HG03342 (cell line): Measurements from ENCODE around the gene PCBP3.
A peak's percentile ranks its signal among the peaks of the same experiment; 100 is the strongest.
"Not testable (repeated sequence)": the region's sequence is repeated elsewhere in the genome, so short reads cannot be mapped to it uniquely, and the experiment has no call there.

Experiments used
- ATAC-seq: cut with Tn5 transposase; IDR thresholded peaks from one replicate; pipeline ENCODE4 v1.9.1; 2021; ENCODE audit warnings: mild to moderate bottlenecking, moderate library complexity; ENCODE audit not compliant: unreplicated experiment

The PCBP3 gene

DNA sequence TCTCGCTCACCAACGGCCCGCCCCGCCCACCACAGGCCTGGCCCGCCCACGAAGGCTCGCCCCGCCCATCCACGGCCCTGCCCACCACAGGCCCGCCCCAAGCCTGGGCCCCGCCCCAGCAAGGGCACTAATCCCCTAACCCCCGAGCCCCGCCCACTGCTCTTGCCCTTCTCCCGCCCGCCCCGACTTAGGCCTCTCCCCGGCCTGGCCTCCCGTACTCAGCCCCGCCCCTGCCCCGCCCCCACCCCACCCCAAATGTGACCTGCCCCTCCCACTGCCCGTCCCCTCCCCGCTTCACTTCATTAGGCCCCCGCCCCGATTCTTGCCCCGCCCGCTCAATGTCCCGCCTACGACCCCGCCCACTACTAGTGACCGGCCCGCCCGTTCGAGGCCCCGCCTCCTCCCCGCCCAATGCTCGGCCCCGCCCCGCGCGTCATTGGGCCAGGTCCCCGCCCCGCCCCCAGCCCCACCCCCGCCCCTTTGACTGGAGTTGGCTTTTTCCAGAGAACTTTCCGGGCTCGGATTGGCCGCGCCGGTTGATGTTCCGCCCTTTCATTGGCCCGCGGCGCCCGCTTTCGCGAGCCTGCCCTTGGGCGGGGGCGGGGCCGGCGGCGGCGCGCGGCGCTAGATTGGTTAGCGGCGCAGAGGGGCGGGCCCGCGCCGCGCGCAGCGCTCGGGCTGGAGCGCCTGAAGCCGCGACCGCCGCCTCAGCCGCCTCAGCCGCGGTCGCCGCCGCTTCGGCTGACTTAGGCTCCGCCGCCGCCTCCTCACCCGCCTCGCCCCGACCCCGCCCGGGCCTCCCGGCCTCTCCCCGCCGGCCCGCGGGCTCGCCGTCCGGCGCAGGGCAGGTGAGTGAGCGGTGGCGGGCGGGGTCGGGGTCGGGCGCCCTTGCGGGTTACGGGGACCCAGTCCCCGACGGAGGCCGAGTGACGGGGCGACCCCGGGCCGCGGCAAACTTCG lies at the start of gene PCBP3:
Gene PCBP3 (plus strand): TSS at position 705 of the 960 bp plus-strand sequence. CDS start 206,361 bp downstream, outside the sequence.
- peak; percentile 58 for ATAC-seq

DNA sequence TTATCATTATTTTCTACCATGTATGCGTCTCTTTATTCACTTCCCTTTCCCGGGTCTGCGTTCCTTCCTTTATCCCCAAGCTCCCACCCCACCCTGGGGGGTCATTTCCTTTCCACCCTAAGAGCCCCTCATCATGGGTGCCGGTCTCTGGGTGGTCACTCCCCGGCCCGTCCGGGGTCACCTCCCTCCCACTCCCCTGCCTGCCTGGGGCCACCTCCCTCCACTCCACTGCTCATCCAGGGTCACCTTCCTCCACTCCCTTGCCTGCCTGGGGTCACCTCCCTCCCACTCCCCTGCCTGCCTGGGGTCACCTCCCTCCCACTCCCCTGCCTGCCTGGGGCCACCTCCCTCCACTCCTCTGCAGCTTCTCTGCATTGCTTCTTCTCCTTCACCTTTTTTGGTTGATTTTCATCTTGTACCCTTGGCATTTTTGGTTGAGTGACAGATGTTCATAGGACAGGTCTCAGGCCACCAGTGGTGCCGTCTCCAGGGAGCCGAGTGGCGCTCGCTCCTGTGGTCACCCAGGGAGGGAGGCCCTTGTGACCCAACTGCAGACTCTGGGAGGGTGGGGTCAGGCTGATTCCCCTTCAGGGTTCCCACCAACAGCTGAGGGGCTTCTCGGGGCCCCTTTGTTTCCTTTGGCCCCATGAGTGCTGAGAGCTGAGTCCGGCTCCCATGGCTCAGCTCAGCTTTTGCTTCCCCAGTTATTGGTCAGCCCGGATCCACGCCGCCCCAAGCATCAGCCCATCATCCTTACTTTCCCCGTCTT lies 48.6 kb upstream of the PCBP3 start:
- ATAC-seq, result no peak

DNA sequence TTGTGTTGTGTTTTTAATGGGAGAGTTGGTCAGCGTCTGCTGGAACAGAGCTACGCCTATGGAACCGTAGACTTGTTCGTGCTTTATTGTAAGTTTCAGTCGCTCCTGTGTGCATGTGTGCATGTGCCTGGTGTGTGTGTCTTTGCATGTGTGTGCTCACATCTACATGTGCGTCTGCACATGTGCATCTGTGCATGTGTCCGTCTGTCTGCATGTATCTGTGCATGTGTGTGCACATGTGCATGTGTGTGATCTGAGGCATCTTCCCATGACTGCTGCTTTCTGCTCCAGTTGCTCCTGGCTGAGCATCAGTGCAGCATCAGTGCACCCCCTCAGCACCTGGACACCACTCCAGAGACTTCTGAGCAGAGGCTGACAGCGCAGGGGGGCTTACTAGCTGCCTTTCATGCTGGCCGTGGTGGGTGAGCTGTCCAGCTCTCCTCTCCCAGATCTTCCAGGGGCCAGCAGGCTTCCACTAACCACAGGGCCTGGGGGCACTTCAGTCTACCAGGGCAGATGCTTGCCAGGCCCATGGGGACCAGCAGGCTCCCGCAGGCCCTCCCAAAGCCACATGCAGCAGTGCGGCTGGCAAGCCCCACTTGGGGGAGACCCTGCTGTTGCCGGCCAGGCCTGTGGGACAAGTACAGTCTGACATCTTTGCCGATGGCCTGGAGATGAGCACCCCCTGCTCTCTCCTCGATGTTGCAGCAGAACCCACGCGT lies 47.8 kb upstream of the PCBP3 start:
- ATAC-seq, result no peak

DNA sequence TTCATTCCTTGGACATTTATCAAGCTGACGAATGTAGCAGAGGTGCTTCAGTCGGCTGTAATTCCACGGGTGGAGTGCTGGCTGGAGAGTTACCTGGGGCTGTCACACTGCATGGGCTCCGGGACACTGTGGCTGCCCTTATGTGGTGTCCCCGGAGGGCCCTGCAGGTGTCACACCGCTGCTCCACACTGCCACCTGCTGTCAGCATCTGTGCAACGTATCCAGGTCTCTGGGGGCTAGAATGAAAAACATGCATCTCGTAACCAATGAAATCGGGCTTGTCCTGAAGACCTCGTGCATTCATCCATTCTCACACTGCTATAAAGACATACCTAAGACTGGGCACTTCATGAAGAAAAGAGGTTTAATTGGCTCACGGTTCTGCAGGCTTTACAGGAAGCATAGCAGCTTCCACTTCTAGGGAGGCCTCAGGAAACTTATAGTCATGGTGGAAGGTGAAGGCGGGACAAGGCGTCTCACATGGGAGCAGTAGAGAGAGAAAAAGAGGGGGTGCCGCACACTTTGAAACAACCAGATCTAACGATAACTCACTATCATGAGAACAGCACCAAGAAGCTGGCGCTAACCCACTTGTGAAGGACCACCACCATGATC lies 46.7 kb upstream of the PCBP3 start:
- no peak for ATAC-seq

DNA sequence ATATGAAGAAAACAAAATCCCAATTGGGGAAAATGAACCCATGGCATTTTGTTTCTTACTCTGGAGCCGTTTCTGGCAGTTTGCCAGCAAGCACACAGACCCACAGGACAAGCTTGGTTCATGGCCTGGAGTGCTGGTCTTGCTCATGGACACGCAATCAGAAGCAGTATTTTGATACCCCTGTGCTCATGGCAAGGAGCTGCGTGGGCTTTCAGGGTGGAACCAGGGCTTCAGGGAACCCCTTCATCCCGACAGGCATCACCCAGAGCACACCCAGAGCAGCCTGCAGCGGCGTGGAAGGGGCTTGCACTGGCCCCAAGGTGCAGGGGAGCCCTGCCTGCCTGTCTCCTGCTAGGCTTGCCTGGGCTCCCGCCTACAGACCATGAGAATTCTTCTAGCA lies 45.4 kb upstream of the PCBP3 start:
- no peak for ATAC-seq

DNA sequence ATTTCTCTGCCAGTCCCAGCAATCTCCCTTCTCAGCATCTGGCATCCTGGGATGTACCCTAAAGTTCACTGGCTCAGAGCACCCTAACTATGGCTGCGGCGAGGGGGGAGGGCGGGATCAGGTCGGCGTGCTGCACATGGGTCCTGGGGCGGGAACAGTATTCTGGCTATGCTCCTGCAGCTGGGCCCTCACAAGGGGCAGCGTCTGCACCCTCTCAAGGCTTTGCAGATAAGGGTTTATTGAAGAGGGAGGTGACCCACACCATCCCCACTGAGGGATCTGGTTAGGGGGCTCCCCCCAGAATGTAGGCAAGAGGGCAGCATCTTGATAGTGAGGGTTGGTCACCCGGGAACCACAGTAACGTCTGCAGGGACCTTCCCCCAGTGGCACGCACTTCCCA lies 44.9 kb upstream of the PCBP3 start:
- ATAC-seq, result no peak

DNA sequence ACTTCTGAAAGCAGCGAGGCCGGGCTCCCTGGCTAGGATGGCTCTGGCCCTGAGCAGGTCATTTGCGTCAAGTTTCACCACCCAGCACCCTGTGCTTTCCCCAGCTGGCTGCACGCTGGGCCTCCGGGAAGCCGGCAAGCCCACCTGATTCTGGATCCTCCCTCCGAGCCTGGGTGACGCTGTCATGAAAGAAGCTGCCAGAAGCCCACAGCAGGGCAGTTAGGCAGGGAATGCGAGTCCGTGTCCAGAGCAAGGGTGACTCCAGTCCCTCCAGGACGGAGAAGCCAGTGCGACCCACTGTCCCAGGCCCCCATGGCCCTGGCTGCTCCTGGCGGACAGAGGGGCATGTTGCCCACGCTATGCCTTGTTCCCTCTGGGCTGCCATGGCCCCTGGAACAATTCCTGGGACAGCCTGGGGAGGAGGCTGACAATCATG lies 44.4 kb upstream of the PCBP3 start:
- ATAC-seq, result no peak

DNA sequence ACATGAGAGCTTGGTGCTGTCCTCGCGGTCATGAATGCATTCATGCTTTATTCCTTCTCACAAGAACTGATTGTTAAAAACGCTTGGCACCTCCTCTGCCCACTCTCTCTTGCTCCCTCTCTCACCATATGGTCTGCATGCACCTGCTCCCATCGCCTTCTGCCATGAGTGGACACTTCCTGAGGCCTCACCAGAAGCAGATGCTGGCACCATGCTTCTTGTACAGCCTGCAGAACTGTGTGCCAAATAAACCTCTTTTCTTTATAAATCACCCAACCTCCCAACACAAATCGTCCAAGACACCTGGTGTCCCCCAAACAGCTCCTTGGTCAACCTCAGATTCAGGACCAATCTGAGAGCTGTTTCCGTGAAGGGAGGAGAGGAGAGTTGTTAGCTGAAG lies 43.3 kb upstream of the PCBP3 start:
- no peak for ATAC-seq

DNA sequence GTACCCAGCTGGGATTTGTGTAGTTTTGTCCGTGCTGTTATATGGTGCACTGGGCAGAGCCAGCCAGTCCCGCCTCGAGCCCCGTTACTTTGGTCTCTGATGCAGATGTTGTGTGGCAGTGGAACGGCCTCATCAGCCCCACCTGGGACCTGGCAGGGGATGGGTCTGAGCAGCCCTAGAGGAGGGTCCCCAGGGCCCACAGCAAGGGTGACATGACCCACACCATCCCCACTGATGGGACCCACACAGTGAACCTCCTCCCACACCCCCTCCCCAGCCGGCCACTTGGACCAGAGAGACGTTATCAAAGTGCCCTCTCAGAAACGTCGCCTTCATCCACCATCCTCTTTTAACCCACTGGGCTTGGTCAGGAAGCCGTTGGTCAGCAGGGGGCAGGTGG lies 42.0 kb upstream of the PCBP3 start:
- no peak for ATAC-seq

DNA sequence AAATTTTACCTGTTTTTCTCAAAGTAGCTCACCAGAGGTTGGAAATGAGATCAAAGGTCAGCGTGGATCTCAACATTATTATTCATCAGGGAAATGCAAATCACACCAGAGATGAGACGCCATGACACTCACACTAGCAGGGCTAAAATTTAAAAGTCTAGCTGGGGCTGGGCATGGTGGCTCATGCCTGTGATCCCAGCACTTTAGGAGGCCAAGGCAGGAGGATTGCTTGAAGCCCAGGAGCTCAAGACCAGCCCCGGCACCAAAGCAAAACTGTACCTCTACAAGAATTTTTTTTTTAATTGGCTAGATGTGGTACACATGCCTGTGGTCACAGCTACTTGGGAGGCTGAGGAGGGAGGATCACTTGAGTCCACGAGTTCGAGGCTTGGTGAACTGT lies 41.4 kb upstream of the PCBP3 start:
- no peak for ATAC-seq

DNA sequence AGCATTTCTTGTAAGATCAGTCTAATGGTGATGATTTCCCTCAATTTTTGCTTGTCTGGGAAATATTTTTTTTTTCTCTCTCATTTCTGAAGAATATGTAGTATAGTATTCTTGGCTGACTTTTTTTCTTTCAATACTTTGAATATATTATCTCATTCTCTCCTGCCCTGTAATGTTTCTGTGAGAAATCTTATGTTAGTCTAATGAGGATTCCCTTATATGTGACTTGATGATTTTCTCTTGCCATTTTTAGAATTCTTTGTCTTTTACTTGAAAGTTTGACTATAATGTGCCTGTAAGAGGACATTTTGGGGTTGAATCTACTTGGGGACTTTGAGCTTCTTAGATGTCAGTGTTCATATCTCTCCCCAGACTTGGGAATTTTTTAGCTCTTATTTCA lies 40.0 kb upstream of the PCBP3 start:
- no peak for ATAC-seq

DNA sequence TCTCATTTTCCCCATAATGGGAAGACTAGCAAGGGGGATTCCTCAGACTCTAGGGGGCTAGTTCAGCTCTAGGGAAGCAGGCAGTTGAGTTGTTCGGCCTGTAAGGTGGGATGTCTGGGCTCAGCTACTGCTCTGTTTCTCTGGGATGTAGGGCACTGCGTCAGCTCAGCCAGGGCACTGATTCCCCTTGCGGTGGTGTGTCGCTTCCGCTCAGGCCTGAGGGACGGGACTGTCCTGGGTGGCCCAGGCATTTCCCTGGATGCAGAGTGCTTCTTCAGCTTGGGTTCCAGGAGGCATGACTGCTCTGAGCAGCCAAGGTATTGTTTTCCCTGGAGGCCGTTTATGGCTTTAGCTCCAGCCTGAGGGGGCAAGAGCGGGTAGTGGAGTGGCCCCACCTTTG lies 38.8 kb upstream of the PCBP3 start:
- not testable (repeated sequence) for ATAC-seq

DNA sequence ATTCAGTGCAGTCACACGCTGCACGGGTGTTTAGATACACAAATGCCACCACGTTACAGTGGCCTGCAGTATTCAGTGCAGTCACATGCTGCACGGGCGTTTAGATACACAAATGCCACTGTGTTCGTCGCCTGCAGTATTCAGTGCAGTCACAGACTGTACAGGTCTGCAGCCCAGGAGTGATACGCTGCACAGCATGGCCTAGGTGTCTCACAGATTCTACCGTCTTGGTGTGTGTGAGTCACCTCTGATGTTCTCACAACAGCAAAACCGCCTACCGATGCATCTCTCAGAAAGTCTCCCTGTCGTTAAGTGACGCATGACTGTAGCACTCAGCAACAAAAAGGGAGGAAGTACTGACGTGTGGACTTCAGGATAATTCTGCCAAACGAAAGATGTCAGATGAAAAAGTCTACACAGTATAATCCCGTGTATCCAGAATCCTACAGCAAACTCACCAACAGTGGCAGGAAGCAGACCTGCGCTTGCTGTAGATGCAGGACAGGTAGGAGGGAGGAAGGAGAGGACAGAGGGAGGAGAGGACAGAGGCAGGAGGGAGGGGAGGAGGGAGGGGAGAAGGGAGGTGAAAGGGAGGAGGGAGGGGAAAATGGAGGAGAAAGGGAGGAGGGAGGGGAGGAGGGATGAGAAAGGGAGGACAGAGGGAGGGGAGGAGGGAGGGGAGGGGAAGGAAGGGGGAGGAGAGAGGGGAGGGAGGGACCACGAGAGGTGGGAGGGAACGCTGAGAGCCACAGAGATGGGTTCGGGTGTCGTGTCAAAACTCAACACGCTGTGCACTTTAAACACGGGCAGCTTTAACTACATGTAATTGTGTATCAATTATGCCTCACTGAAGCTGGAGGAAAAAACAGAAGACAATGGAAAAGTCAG lies 36.3 kb upstream of the PCBP3 start:
- no peak for ATAC-seq

DNA sequence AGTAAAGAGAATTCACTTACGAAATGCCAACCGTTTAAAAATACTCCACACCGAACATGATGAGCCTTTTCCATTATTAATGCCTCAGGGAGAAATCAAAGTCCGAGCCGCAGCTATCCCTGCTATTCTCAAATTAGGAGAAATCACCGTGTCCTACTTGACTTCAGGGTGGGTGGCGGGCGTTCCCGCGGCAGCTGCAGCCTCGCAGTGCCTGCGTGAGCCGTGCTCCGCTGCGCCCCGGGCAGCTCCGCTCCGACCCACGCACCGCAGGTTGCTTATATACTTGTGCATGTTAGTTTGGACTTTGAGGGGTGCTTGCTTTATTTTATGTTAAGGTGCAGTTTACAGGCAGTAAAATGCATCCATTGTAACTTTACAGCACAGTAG lies 35.6 kb upstream of the PCBP3 start:
- no peak for ATAC-seq

DNA sequence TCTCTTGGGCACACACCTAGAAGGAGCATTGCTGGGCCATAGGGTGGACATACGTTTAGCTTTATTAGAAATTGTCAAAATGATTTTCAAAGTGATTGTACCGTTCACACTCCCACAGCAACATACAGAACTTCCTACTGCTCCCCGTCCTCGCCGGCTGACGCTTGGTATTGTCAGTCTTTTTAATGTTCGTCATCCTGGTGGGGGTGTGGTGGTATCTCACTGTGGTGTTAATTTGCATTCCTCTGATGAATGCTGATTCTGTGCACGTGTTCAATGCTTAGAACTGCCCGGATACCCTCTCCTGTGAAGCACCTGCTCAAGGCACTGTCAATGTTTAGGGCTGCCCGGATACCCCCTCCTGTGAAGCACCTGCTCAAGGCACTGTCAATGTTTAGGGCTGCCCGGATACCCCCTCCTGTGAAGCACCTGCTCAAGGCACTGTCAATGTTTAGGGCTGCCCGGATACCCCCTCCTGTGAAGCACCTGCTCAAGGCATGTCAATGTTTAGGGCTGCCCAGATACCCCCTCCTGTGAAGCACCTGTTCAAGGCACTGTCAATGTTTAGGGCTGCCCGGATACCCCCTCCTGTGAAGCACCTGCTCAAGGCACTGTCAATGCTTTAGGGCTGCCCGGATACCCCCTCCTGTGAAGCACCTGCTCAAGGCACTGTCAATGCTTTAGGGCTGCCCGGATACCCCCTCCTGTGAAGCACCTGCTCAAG lies 34.6 kb upstream of the PCBP3 start:
- ATAC-seq, result not testable (repeated sequence)

DNA sequence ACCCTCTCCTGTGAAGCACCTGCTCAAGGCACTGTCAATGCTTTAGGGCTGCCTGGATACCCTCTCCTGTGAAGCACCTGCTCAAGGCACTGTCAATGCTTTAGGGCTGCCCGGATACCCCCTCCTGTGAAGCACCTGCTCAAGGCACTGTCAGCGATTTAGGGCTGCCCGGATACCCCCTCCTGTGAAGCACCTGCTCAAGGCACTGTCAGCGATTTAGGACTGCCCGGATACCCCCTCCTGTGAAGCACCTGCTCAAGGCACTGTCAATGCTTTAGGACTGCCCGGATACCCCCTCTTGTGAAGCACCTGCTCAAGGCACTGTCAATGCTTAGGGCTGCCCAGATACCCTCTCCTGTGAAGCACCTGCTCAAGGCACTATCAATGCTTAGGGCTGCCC lies 33.9 kb upstream of the PCBP3 start:
- not testable (repeated sequence) for ATAC-seq

DNA sequence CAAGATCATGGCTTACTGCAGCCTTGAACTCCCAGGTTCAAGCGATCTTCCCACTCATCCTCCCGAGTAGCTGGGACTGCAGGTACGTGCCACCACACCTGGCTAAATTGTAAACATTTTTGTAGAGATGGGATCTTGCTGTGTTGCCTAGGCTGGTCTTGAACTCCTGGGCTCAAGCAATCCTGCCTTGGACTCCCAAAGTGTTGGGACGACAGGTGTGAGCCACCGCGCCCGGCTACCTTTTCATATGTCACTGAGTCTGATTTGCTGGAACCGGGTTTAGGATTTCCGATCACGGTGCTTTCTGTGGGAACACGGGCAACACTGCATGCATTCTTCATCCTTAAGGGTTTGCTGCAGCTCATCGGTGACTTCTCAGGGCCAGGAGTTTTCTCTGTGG lies 32.2 kb upstream of the PCBP3 start:
- no peak for ATAC-seq

DNA sequence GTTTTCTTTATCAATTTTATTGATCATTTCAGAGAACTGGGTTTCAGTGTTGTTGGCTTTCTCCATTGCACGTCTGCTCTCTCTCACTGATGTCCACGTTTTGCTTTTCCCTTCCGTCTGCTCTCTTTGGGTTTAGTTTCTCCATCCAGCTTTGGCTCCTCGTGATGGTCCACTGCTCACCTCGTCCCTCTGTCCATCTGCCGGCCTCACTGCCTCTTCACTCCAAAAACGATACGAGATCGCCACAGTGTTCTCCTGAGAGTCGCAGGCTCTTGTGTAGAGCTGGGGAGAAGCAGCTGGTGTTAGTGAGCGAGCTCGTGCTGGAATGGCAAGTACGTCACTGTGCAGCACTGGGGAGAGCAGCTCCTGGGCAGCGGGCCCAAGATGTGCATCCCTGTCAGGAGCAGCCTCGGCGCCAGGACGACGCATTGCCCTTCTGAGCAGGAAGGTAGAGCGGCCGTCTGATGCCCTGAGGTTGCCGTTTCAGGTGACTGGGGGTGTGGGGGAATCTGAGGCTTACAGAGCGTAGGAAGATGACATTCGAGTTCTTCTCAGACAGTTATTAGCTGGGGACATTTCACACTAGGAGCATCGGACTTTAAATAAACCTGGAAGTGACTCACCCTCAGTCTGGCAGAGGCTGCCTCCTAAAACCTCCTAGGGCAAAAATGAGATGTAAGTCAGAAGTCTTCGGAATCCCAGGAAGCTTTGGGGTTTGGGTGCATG lies 31.4 kb upstream of the PCBP3 start:
- no peak for ATAC-seq

DNA sequence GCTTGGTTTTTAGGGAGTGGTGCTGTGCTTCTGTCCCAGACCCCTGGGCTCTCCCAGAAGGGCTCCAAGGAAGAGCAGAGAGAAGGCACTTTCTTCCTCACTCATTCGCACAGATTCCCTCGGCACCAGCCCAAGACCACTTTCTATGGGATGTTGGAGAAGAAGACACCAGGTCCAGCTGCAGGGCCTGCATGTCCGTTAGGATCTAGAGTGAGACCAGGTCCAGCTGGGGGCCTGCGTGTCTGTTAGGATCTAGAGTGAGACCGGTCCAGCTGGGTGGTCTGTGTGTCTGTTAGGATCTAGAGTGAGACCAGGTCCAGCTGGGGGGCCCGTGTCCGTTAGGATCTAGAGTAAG lies 30.9 kb upstream of the PCBP3 start:
- ATAC-seq, result not testable (repeated sequence)
